Lower leg skin (tissue), 3 donors: ENCODE data around the gene PTCH1.

ENCODE experiments used
- POLR2A ChIP-seq, 2 donors: fragments of 450-650 bp; IDR thresholded peaks; one replicate each; pipeline ENCODE4 v1.6.1; 2016 to 2017; ENCODE audit warnings: antibody characterized with exemption in 2 of 2, mild to moderate bottlenecking in 1 of 2, moderate library complexity in 1 of 2
- TF ChIP-seq, protein P1 (sequence below), 3 donors: fragments of 450-650 bp; IDR thresholded peaks; one replicate each; pipeline ENCODE4 v1.5.1; 2016; ENCODE audit warnings: antibody characterized with exemption in 3 of 3, mild to moderate bottlenecking in 3 of 3, moderate library complexity in 2 of 3

DNA sequence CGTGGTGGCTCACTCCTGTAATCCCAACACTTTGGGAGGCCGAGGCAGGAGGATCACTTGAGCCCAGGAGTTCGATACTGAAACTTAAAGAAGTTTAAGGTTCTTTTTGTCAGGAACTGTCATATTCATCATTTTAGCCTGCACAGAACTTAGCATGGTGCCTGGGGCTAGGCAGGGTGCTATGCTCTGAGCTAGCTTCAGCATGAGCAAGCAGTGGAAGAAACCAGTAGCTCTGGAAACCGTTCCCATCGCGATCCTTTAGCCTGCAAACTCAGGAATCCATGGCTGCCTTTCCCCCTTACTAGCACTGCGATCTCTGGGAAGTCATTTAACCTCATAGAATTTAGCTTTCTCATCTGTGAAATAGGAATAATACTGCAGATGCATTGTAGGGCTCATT lies 80.4 kb downstream of the PTCH1 start:
- TF ChIP-seq, protein P1, sequence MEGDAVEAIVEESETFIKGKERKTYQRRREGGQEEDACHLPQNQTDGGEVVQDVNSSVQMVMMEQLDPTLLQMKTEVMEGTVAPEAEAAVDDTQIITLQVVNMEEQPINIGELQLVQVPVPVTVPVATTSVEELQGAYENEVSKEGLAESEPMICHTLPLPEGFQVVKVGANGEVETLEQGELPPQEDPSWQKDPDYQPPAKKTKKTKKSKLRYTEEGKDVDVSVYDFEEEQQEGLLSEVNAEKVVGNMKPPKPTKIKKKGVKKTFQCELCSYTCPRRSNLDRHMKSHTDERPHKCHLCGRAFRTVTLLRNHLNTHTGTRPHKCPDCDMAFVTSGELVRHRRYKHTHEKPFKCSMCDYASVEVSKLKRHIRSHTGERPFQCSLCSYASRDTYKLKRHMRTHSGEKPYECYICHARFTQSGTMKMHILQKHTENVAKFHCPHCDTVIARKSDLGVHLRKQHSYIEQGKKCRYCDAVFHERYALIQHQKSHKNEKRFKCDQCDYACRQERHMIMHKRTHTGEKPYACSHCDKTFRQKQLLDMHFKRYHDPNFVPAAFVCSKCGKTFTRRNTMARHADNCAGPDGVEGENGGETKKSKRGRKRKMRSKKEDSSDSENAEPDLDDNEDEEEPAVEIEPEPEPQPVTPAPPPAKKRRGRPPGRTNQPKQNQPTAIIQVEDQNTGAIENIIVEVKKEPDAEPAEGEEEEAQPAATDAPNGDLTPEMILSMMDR (IDR thresholded peaks at IDR 0.05): no peak
- no peak for TF ChIP-seq POLR2A (IDR thresholded peaks at IDR 0.05)
